GM23338 (cell line): Measurements from ENCODE around the gene ADORA1.

Source experiments
- CREB1 ChIP-seq: fragments of 250-450 bp; sonication (Bioruptor Pico); IDR thresholded peaks from 2 replicates; pipeline ENCODE4 v1.5.0; 2020; ENCODE audit warnings: low read depth, mild to moderate bottlenecking, moderate library complexity
- CTCF ChIP-seq, 2 experiments: fragments of 200-600 bp in 1 of 2; sonication (generic) in 1 of 2; conservative IDR thresholded peaks; 2 replicates each; pipeline versions ENCODE4 v1.5.1 to v1.6.1; 2016 to 2017; ENCODE audit warnings: antibody characterized with exemption in 2 of 2, low read depth in 2 of 2, mild to moderate bottlenecking in 2 of 2, moderate library complexity in 1 of 2
- EZH2 ChIP-seq: fragments of 200-600 bp; sonication (generic); IDR thresholded peaks from one replicate; pipeline ENCODE4 v1.8.0; 2017; ENCODE audit warnings: antibody characterized with exemption, mild to moderate bottlenecking, low read depth; ENCODE audit not compliant: unreplicated experiment
- EZH2phosphoT487 ChIP-seq: fragments of 200-600 bp; sonication (generic); IDR thresholded peaks from one replicate; pipeline ENCODE4 v1.8.1; 2018; ENCODE audit warnings: antibody characterized with exemption; ENCODE audit not compliant: unreplicated experiment
- POLR2AphosphoS5 ChIP-seq: IDR thresholded peaks from 2 replicates; pipeline ENCODE4 v1.6.1; 2016; ENCODE audit warnings: antibody characterized with exemption, low read depth
- REST ChIP-seq: IDR thresholded peaks from one replicate; pipeline ENCODE4 v1.6.1; 2018; ENCODE audit warnings: antibody characterized with exemption; ENCODE audit not compliant: unreplicated experiment
- ZNF114 ChIP-seq: fragments of 250-450 bp; sonication (Bioruptor Pico); IDR thresholded peaks from 2 replicates; pipeline ENCODE4 v1.5.0; 2020; ENCODE audit warnings: mild to moderate bottlenecking, moderate library complexity

- TF ChIP-seq CTCF (conservative IDR thresholded peaks at IDR 0.05; ENCODE audit: low read depth in 2 of 2) (no peak), EZH2 (no peak), EZH2phosphoT487 (no peak), POLR2AphosphoS5 (no peak), REST (no peak), CREB1 (CRISPR knock-in tag) (no peak), ZNF114 (no peak)
Measured at GRCh38 chr1:203093754-203094410, 33.6 kb upstream of the ADORA1 start.
